ENCODE results near the gene TRUB2. TPM values are rescaled to one million over a fixed set of nuclear protein-coding genes. Genes with fewer than 3 reads are reported as not detected.

TRUB2 gene
- total and polyA plus RNA-seq, 2 of the 13 experiments (the other 11 are each of a cell fraction or from before 2014, with no cell fraction given), result 22.3 to 41.2 TPM

- no peak for TF ChIP-seq SKIL (CRISPR knock-in tag; IDR thresholded peaks at IDR 0.05; ENCODE audit: borderline replicate concordance)
- no peak for TF ChIP-seq BRF2 (CRISPR knock-in tag; IDR thresholded peaks at IDR 0.05)
- peak; percentile 66; the same call in 1 of the 2 replicates for TF ChIP-seq THAP11 (CRISPR knock-in tag; IDR thresholded peaks at IDR 0.05)
- peak; percentile 70 for TF ChIP-seq RBM22 (optimal IDR thresholded peaks at IDR 0.05; ENCODE audit: low read length)
- TF ChIP-seq CSRNP1 (CRISPR knock-in tag; IDR thresholded peaks at IDR 0.05), result peak; percentile 77; the same call in 1 of the 2 replicates
- TF ChIP-seq SOX6 (IDR thresholded peaks at IDR 0.05), result no peak
- peak; percentile 37 for TF ChIP-seq SOX6 (CRISPR knock-in tag; IDR thresholded peaks at IDR 0.05)
- no peak for TF ChIP-seq RXRB (CRISPR knock-in tag; IDR thresholded peaks at IDR 0.05; ENCODE audit: borderline replicate concordance)
- 0 out of 2 replicates have a peak, but pooled peaks have one; percentile 60 for TF ChIP-seq AHR (CRISPR knock-in tag; IDR thresholded peaks at IDR 0.05)
- TF ChIP-seq XRCC5 (optimal IDR thresholded peaks at IDR 0.05; ENCODE audit: low read length), result peak; percentile 68
- TF ChIP-seq POLR2AphosphoS5 (IDR thresholded peaks at IDR 0.05; ENCODE audit: low read depth, low read length), result no peak
- TF ChIP-seq ATF7-NPFF (CRISPR knock-in tag; IDR thresholded peaks at IDR 0.05; ENCODE audit: low read depth), result 0 out of 2 replicates have a peak, but pooled peaks have one; percentile 5
- TF ChIP-seq TOE1 (CRISPR knock-in tag; IDR thresholded peaks at IDR 0.05), result no peak
- no peak for TF ChIP-seq IKZF4 (CRISPR knock-in tag; IDR thresholded peaks at IDR 0.05; ENCODE audit: borderline replicate concordance, low read depth, not compliant biosample characterization)
- TF ChIP-seq DR1 (CRISPR knock-in tag; IDR thresholded peaks at IDR 0.05), result no peak
- TF ChIP-seq CSRNP2 (CRISPR knock-in tag; conservative IDR thresholded peaks at IDR 0.05; ENCODE audit: low read depth), result no peak
- peak; percentile 39; the same call in 1 of the 2 replicates for TF ChIP-seq TARDBP (CRISPR knock-in tag; IDR thresholded peaks at IDR 0.05)
- TF ChIP-seq ZFY (CRISPR knock-in tag; IDR thresholded peaks at IDR 0.05), result 0 out of 2 replicates have a peak, but pooled peaks have one; percentile 23
- TF ChIP-seq TOPORS (CRISPR knock-in tag; IDR thresholded peaks at IDR 0.05), result peak; percentile 67; the same call in 1 of the 2 replicates
Measured at GRCh38 chr9:128361986-128362646, 39.9 kb upstream of the TRUB2 start (continued).
